Measurements from ENCODE around the gene GALNT7. TPM values are rescaled to one million over a fixed set of nuclear protein-coding genes. Genes with fewer than 3 reads are reported as not detected.
"Not testable (repeated sequence)": the region's sequence is repeated elsewhere in the genome, so short reads cannot be mapped to it uniquely, and the experiment has no call there.

The GALNT7 gene
- total RNA-seq (2014; rRNA removed; shearing (Covaris generic)): 16.2 and 18.3 TPM in 2 replicates

DNA sequence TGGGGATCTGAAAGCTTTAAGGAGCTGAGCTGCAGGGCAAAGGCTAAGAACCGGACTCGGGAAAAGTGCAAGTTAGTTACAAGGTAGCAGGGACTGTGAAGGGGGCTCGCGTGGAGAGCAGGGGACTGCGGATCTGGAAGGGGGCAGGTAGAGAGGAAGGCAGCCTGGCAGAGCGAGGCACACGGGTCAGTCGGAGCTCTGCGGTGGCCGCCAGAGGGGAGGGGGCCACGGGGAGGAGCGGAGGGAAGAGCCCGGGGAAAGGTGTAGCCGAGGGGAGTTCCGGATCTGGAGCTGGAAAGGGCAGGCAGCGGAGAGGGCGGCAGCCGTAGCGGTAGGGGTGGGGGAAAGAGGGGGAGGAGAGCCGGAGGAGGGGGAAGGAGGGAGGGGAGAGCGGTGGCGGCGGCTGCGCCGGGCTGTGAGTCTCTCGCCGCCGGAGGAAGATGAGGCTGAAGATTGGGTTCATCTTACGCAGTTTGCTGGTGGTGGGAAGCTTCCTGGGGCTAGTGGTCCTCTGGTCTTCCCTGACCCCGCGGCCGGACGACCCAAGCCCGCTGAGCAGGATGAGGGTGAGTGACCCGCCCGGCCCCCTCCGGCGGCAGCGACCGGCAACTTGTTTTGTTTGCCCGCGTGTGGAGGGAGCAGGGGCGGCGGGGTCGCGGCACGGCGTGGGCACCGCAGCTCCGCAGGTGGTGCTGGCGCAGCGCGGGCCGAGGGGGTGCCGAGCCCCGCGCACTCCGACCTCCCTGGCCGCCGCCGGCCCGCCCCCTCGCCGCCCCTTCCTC is at the start of gene GALNT7:
Gene GALNT7, plus strand, starts transcription at position 416 of the 782 bp plus-strand sequence. Its CDS starts 25 bp downstream, at position 441.
- DNase-seq (ENCODE audit: low read depth): peak; percentile 56

- DNase-seq (ENCODE audit: low read depth): not testable (repeated sequence)
Measured at GRCh38 chr4:173118819-173119218, 49.8 kb upstream of the GALNT7 start.

DNA sequence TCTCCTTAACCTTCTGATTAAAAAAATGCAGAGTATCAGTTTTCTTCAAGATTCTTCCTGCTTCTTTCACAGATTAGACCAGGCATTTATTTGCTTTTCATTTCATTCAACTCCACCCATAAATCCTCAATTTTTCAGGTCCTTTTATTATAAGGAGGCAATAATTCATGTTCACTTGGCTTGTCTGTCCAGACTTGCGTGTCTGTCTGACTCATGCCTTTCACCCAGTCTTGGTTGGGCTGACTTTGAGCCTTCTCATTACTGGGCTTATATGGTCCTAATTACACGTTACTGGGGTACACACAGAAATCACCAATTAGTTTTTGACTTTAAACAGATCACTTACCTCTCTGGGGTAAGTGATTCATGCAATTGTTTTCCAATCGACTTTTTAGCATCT is 48.8 kb upstream of the GALNT7 start:
- DNase-seq (ENCODE audit: low read depth): no peak

GRCh38 chr4:173121076-173121561 is 47.5 kb upstream of the GALNT7 start:
- DNase-seq (ENCODE audit: low read depth): no peak

DNA sequence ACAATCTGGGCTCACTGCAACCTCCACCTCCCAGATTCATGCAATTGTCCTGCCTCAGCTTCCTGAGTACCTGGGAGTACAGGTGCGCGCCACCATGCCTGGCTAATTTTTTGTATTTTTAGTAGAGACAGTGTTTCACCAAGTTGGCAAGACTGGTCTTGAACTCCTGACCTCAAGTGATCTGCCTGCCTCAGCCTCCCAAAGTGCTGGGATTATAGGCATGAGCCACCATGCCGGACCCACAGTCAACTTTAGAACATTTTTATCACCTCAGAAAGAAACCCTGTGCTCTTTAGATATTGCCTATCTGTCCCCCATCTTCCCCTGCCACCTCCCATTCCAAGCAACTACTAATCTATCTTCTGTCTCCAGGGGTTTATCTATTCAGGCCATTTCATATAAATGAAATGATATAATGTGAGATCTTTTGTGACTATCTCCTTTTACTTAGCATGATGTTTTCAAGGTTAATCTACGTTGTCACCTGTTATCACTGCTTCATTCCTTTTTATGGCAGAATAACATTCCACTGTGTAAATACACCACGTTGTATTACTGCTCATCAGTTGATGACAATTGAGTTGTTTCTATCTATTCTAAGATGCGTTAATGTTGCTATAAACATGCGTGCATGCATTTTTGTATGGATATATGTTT is 44.3 kb upstream of the GALNT7 start:
- DNase-seq (ENCODE audit: low read depth): no peak

DNA sequence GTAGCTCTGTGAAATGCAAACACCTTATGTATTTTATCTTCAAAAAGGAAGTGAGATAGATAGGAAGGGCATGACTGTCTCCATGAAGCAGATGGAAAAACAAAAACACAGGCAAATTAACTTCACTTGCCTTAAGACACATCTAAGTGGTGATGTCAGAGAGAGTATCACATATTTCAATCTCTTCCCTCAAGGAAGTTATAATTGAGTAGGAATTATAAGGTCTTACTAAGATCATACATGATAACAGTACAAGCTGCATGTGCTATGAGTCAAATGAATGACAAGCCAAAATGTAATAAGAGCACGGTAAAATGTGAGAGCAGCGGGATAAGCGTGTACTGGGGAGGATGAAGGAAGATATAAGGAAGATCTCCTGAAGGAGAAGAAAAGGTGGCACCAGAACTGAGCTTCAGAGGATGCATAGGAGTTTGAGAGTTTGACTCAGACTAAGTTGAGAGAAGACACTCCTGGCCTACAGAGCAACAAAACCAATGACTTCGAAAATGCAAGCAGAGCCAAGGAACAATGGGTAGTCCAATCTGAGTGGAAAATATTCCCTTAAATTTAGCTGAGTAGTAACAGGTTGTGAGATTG is 43.3 kb upstream of the GALNT7 start:
- no peak for DNase-seq (ENCODE audit: low read depth)

DNA sequence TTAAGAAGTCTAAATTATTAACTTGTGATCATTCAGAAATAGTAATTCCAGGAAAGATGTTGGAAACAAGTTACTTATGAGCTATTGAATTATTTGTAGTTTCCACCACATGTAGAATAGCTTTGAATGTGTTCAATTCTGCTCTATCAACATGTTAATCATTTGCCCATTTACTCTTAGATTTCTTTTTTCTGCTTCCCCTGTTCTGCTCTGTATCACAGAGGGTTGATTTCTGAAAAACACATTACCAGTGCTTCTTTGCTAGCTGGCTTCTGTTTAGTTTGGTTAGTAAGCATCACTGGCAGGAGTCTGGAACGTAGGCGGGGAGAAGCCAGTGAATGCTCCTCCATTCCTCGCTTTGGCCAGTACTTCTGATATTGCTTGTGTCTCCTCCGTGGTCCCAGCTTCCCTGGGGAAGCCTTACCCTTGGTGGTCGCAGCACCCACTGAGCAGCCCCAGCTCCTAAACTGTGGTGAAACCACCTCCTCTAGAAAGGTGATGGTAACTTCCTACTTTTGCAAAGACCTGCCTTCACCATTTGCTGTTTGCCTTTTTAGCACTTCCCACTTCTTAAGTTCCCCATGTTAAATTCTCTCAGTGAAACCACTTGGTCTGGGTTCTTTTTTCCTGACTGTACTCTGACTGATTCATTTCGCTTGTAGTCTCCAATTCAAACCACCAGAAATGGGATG is 40.3 kb upstream of the GALNT7 start:
- no peak for DNase-seq (ENCODE audit: low read depth)

- no peak for DNase-seq (ENCODE audit: low read depth)
Measured at GRCh38 chr4:173130687-173131086, 37.9 kb upstream of the GALNT7 start.

GRCh38 chr4:173134426-173134825 is 34.2 kb upstream of the GALNT7 start:
- no peak for DNase-seq (ENCODE audit: low read depth)

DNA sequence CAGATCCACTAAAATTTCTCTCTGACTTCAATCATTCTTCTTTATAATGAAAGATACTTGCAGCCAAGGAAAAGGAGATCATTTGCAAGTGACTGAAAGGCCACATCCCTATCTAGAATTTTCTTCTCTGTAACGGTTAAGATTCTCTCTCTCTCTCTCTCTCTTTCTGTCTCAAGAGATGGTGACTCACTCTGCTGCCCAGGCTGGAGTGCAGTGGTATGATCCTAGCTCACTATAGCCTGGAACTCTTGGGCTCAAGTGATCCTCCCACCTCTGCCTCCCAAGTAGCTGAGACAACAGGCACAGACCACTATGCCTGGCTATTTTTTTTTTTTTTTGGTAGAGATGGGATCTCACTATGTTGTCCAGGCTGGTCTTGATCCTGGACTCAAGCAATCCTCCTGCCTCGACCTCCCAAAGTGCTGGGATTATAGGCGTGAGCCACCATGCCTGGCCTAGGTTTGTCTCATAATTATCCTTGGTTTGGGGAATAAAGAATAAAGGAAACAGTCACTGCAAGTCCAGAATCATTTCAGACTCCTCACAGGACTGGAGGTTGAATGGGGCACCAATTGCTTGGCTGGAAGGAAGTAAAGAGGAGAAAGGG is 33.3 kb upstream of the GALNT7 start:
- peak; percentile 45 for DNase-seq (ENCODE audit: low read depth)

DNA sequence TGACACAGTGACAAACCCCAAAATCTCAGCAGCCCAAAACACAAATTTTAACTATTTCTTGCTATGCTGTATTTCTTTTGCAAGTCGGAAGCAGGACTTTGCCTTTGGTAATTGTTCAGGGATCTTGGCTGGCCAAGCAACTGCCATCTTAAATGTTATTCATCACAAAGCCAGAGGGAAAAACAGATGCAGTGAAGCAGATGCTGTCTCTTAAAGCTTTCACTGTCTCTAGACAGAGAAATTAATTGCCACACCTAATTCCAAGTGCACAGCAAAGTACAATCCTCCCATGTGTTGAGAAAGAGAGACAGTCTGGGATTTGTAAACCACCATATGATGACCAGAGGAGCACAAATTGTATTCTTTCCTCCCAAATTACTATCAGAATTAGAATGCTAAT is 30.0 kb upstream of the GALNT7 start:
- DNase-seq (ENCODE audit: low read depth): no peak

GRCh38 chr4:173139561-173139960 is 29.1 kb upstream of the GALNT7 start:
- DNase-seq (ENCODE audit: low read depth): no peak

- no peak for DNase-seq (ENCODE audit: low read depth)
Measured at GRCh38 chr4:173145131-173145530, 23.5 kb upstream of the GALNT7 start.

GRCh38 chr4:173146456-173146855 is 22.2 kb upstream of the GALNT7 start:
- no peak for DNase-seq (ENCODE audit: low read depth)

DNA sequence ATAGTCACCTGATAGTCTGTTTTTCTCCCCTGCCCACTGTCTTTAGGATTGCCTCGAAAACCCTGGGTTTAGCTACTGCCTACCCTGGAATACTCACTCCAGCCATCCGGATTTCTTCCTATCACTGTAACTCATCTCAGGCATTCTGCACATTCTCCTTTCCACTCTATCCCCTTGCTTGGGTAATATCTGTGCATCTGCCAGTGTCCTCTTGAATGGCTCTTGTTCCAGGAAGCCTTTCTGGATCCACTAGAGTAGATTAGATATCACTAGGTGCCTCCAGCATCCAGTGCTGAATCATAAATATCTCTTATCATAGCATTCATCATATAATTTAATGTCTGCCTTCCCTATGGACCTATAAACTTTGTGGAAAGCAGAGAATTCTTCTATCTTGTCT is 17.1 kb upstream of the GALNT7 start:
- DNase-seq (ENCODE audit: low read depth): no peak

- no peak for DNase-seq (ENCODE audit: low read depth)
Measured at GRCh38 chr4:173152104-173152503, 16.5 kb upstream of the GALNT7 start.

GRCh38 chr4:173153445-173153844 is 15.2 kb upstream of the GALNT7 start:
- no peak for DNase-seq (ENCODE audit: low read depth)

GRCh38 chr4:173159791-173160190 is 8.8 kb upstream of the GALNT7 start:
- DNase-seq (ENCODE audit: low read depth): no peak

DNA sequence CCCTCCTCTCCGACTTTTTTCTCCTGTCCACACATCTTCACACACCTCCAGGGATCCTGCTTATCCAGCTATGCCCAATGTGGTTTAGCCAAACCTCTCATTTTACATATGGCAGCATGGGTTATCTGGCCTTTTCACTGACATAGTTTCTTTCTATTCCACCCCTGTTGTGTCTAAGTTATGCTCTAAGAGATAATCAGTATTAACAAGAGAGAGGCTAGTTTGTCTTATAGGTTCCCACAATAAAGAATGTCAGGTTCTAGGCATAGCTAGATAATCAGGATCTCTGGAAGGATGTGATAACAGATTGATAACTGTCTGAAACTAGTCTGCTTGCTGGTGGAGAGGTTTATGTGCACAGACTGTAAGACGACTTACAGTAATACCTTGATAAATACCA is 7.7 kb upstream of the GALNT7 start:
- DNase-seq (ENCODE audit: low read depth): no peak

- DNase-seq (ENCODE audit: low read depth): no peak
Measured at GRCh38 chr4:173161311-173161710, 7.3 kb upstream of the GALNT7 start.

DNA sequence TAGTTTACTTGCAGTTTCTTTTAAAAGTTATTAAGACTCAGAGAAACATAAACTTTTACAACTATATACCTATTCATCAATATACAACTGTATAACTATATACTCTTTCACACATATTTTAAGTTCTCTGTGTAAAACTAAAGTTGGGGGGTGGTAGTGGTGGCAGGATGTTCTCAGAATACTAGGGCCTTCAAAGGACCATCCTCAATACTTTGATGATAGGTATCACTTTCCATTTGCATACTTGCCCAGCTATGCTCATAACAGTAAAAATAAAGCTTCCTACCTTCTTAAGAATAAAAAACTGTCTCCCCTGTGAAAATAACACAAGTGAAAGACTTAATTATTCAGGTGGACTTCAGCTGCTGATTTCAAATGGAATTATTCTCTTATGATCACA is 2.9 kb upstream of the GALNT7 start:
- DNase-seq (ENCODE audit: low read depth): no peak

DNA sequence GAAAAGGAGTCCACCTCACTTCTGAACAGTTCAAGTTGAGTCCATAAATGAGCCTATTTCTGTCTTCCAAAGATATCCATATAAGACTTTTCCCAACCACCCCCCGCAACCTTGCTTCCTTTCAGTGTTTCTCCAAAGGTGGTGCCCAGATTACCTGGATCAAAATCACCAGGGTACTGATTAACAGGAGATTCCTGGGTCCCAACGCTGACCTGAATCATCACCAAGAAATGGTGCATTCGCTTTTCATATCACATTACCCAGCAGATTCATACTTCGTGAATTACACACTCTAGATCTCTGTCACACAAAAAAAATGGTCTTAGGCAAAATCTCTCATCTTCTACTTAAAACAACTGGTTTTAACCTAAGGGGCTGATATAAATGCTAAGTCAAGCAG is 2.1 kb upstream of the GALNT7 start:
- DNase-seq (ENCODE audit: low read depth): no peak

Measured in RPMI7951 (cell line).